OCI-LY3 (cell line): Measurements from ENCODE around the gene XPO6.

Experiments used
- EZH2phosphoT487 ChIP-seq: fragments of 200-600 bp; shearing (Covaris generic); IDR thresholded peaks from 2 replicates; pipeline ENCODE4 v1.6.1; 2018; ENCODE audit warnings: antibody characterized with exemption, mixed run types, low read depth
- TF ChIP-seq, protein P1 (sequence below): fragments of 200-600, 300-600 bp; sonication (generic); IDR thresholded peaks from 2 replicates; pipeline ENCODE4 v1.5.1; 2014; ENCODE audit warnings: antibody characterized with exemption, low read length, low read depth

DNA sequence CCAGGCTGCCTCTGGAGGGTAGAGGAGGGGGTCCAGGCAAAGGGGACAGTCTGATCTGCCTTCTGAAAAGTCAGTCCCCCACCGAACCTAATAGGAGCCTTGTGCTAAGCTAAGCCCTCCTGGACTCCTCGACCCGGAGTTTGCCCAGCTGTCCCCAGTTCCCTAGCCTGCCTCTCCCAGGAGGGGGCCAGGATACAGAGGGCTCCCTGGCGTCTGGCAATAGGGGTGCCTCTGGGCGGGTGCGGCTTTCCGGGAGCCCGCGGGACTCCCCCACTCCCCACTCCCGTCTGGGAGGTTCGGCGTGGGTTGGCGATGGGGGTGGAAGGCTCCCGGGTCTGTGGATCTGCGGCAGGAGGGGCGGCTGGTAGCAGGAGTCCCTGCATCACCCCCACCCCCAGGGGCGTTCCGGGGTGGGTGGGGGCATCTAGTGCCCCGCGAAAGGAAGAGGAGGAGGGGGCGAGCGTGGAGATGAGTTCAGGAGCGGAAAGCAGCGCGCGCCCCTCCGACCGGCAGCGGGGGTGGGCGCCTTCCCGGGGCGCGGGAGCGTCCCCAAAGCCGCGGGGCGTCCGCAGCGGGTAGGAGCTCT lies 149.4 kb downstream of the XPO6 start:
- TF ChIP-seq, protein P1, sequence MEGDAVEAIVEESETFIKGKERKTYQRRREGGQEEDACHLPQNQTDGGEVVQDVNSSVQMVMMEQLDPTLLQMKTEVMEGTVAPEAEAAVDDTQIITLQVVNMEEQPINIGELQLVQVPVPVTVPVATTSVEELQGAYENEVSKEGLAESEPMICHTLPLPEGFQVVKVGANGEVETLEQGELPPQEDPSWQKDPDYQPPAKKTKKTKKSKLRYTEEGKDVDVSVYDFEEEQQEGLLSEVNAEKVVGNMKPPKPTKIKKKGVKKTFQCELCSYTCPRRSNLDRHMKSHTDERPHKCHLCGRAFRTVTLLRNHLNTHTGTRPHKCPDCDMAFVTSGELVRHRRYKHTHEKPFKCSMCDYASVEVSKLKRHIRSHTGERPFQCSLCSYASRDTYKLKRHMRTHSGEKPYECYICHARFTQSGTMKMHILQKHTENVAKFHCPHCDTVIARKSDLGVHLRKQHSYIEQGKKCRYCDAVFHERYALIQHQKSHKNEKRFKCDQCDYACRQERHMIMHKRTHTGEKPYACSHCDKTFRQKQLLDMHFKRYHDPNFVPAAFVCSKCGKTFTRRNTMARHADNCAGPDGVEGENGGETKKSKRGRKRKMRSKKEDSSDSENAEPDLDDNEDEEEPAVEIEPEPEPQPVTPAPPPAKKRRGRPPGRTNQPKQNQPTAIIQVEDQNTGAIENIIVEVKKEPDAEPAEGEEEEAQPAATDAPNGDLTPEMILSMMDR: no peak
- no peak for TF ChIP-seq EZH2phosphoT487
